Bone marrow (tissue), 2 donors: Measurements from ENCODE around the gene OR6K6.

Source experiments
- DNase-seq, 2 donors: peaks; one replicate each; lab custom pipeline; 2025; lab: John Stamatoyannopoulos, UW

Gene OR6K6

DNA sequence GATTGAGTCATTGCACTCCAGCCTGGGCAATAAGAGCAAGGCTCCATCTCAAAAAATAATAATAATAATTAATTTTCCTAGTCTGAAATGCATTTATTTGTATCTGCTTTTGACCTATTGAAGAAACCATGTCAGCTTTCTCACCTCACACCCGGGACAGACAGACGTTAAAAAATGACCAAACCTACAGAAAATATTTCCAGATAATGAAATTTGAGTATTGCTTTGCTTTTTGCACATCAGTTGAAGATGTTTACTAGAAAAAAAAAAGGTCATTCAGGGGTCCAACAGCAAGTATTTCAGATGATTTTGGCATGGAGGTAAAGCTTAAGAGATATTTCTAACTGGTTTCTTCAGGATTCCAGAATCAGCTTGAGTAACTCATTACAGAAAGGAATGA lies at the start of gene OR6K6:
Gene OR6K6, plus strand, starts transcription at position 301 of the 400 bp plus-strand sequence. CDS start 168 bp downstream, outside the sequence.
- DNase-seq: no peak

DNA sequence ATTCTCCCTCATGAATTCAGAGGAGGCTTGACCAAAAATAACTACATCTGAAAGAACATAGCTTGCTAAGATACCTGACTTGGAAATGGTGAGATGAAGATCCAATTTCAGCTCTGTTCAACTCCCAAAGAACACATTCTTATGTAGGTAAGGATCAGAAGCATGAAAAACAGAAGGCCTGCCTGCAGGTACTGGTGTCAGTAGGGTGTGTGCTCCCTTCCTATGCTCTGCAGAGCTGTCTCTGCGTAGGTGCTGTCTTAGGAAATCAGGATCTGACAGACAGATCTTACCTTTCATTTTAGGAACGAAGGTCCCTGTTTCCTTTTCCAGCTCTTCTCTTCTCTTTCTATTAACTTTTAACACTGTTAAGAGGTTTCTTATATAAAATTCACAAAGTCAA lies 48.4 kb upstream of the OR6K6 start:
- no peak for DNase-seq

DNA sequence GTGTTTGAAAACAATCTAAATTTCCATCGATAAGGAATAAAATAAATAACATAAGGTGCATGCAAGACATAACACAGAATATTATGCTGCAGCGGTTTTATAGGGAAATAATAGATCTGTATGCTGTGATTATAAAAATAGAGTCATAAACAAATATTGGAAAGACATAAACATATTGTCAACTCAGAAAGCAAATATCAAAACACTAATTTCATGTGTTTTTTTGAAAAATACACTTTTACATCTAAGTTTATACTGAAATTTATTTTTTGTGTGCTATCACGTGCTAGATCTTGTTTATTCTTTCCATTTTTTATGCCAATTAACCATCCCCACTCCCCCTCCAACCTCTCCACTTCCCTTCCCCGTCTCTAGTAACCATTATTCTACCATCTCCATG lies 43.4 kb upstream of the OR6K6 start:
- no peak for DNase-seq

GRCh38 chr1:158714754-158715153 lies 39.8 kb upstream of the OR6K6 start:
- no peak for DNase-seq

GRCh38 chr1:158716335-158716734 lies 38.2 kb upstream of the OR6K6 start:
- no peak for DNase-seq

DNA sequence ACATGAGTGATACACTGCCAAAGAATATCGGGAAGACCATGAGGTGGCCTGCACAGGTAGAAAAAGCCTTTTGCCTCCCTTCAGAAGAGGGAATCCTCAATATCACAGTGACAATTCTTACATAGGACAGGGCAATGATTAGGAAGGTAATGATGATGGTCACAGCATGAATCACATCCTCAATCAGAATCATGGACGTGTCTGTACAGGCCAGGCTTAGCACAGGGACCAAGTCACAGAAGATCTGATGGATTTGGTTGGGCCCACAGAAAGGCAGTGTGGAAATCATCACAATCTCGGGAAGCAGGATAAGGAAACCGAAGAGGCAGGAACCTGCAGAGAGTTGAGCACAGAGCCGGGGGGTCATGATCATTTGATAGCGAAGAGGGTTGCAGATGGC lies 37.2 kb upstream of the OR6K6 start:
- DNase-seq: no peak

DNA sequence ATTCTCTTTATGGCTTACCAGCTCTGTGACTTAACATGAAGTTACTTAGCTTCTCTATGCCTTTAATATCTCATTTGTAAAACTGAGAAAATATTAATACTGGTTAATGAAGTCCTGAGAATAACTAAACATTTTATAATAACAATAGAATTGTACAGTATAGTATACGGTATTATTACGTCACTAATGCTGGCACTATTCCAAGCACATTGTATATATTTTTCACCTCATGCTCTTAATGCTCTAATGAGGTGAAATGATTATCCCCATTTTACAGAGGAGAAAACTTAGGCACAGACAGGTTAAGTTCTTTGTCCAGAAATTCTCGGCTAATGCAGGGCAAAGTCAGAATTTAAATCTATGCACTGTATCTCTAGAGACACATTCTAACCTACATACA lies 34.9 kb upstream of the OR6K6 start:
- no peak for DNase-seq

DNA sequence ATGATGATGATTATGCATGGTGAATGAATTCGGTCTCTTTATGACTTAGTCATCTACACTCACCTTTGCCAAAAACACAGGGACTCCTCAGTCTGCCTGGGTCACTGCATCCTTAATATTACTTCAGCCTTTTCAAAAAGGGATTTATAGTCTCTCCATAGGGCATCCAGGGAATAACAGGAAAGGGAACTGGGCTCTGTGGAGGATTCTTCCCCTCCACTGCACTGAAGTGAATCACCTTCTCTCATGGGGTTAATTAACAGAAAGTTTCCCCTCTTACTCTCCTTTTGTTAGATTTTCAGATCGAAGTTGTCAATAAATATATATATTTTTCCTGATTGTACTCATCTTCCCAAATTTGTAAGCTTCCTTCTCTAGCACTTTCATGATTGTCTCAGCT lies 33.9 kb upstream of the OR6K6 start, which contains the start of gene OR6K3:
Gene OR6K3, minus strand, starts transcription at position 101 of the 400 bp plus-strand sequence. CDS start 2,605 bp downstream, outside the sequence.
- no peak for DNase-seq

DNA sequence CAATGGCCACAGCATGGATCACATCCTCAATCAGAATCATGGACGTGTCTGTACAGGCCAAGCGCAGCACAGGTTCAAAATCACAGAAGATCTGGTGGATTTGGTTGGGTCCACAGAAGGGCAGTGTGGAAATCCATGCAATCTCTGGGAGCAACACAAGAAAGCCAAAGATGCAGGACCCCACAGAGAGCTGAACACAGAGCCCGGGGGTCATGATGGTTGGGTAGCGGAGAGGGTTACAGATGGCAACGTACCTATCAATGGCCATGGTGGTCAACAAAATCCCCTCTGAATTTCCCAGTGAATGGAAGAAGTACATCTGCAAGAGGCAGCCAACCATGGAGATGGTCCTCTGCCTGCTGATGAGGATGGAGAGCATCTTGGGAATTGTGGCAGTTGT lies 30.1 kb upstream of the OR6K6 start:
- DNase-seq: no peak

- DNase-seq: no peak
Observed at GRCh38 chr1:158728510-158729225, 25.9 kb upstream of the OR6K6 start.

GRCh38 chr1:158730453-158730852 lies 24.1 kb upstream of the OR6K6 start:
- no peak for DNase-seq

GRCh38 chr1:158731707-158732106 lies 22.8 kb upstream of the OR6K6 start:
- DNase-seq: no peak

DNA sequence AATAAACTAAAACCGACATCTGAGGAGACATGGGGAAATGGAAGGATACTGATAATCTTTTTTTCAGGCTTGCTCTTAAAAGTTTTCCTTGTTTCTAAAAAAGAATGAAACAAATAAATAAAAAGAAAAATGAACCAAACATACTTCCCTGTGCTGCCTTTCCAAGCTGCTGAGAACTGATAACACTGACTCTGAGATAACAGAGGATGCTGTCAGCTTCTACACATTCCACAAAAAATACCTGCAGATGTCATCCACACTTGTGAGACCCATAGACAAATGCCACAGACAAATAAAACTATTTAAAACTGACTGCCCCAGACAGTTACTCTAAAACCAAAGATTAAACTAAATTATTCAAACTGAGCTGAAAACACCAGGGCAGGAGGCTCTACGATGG lies 22.0 kb upstream of the OR6K6 start:
- no peak for DNase-seq

- no peak for DNase-seq
Observed at GRCh38 chr1:158735848-158736247, 18.7 kb upstream of the OR6K6 start.

GRCh38 chr1:158752155-158752712 lies 2.3 kb upstream of the OR6K6 start:
- no peak for DNase-seq

- no peak for DNase-seq
Observed at GRCh38 chr1:158771950-158772866, 17.7 kb downstream of the OR6K6 start, which contains the start of gene OR6N1. Gene OR6N1 (minus strand): TSS chr1:158772195. CDS start chr1:158766682, 5,513 bp downstream.

- no peak for DNase-seq
Observed at GRCh38 chr1:158781104-158781503, 26.6 kb downstream of the OR6K6 start, which contains the start of gene OR6N2. Gene OR6N2 (minus strand): TSS chr1:158781204. CDS start chr1:158777635, 3,569 bp downstream.

GRCh38 chr1:158793604-158794003 lies 39.1 kb downstream of the OR6K6 start:
- DNase-seq: no peak

GRCh38 chr1:158794247-158794646 lies 39.7 kb downstream of the OR6K6 start:
- DNase-seq: no peak

- DNase-seq: no peak
Observed at GRCh38 chr1:158798531-158798930, 44.0 kb downstream of the OR6K6 start.

DNA sequence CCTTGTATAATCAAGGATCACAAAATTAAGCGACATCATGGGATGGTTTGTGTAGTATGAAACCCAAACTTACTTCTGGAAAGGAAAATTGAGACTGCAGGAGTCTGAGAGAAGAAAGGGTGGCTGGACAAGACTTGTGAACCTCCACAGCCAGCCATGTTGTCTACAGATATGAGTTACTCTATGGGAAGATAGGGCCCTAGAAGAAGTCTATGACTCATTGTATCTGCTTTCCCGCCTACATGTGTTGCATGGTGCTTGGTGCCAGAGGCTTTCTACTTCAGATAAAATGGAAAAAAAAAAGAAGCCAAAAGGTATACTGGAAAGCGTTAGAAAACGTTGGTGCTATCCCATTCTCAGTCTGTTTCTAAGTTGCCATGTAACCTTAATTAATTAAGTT lies 45.2 kb downstream of the OR6K6 start:
- no peak for DNase-seq

- no peak for DNase-seq
Observed at GRCh38 chr1:158800526-158800925, 46.0 kb downstream of the OR6K6 start.
